Measurements from ENCODE around the gene LYRM4.
"Not testable (repeated sequence)": the region's sequence is repeated elsewhere in the genome, so short reads cannot be mapped to it uniquely, and the experiment has no call there.

Gene LYRM4

GRCh38 chr6:5121479-5121878, 139.3 kb downstream of the LYRM4 start:
- Histone ChIP-seq H3K9me3 (ENCODE audit: control insufficient read depth, low read length) (no peaks in the 10 kb centered on the region), H3K36me3 (ENCODE audit: control insufficient read depth, insufficient read depth, low read length) (no peaks in the 10 kb centered on the region), H3K4me3 (ENCODE audit: extremely low read depth, insufficient read depth, low read length, poor library complexity, severe bottlenecking) (no peak overlapping the region), H3K27ac (ENCODE audit: low read depth, low read length, severe bottlenecking) (no peak overlapping the region), H3K4me1 (ENCODE audit: control insufficient read depth, insufficient read depth, low read length, poor library complexity, severe bottlenecking) (peaks cover 12% of the 10 kb centered on the region)
- WGBS, 2 experiments (ENCODE audit: insufficient coverage in 2 of 2): 93 to 94% methylated on average over 5 of the region's 6 CpGs

- 95 to 97% methylated on average over 7 to 8 of the region's 8 CpGs for WGBS, 2 experiments (ENCODE audit: insufficient coverage in 2 of 2)
- H3K36me3 ChIP-seq (ENCODE audit: control insufficient read depth, insufficient read depth, low read length); H3K9me3 ChIP-seq (ENCODE audit: control insufficient read depth, low read length); H3K27ac ChIP-seq (ENCODE audit: low read depth, low read length, severe bottlenecking); H3K4me1 ChIP-seq (ENCODE audit: control insufficient read depth, insufficient read depth, low read length, poor library complexity, severe bottlenecking); H3K4me3 ChIP-seq (ENCODE audit: extremely low read depth, insufficient read depth, low read length, poor library complexity, severe bottlenecking): not testable (repeated sequence)
Measured at GRCh38 chr6:5120543-5120942, 140.2 kb downstream of the LYRM4 start.

- Histone ChIP-seq H3K27ac (ENCODE audit: low read depth, low read length, severe bottlenecking) (no peak overlapping the region), H3K4me3 (ENCODE audit: extremely low read depth, insufficient read depth, low read length, poor library complexity, severe bottlenecking) (no peak overlapping the region), H3K36me3 (ENCODE audit: control insufficient read depth, insufficient read depth, low read length) (no peaks in the 10 kb centered on the region), H3K4me1 (ENCODE audit: control insufficient read depth, insufficient read depth, low read length, poor library complexity, severe bottlenecking) (peaks cover 2% of the 10 kb centered on the region), H3K9me3 (ENCODE audit: control insufficient read depth, low read length) (no peaks in the 10 kb centered on the region)
- 91 to 98% methylated on average over 7 to 10 of the region's 10 CpGs for WGBS, 2 experiments (ENCODE audit: insufficient coverage in 2 of 2)
Measured at GRCh38 chr6:5120011-5120410, 140.7 kb downstream of the LYRM4 start.

DNA sequence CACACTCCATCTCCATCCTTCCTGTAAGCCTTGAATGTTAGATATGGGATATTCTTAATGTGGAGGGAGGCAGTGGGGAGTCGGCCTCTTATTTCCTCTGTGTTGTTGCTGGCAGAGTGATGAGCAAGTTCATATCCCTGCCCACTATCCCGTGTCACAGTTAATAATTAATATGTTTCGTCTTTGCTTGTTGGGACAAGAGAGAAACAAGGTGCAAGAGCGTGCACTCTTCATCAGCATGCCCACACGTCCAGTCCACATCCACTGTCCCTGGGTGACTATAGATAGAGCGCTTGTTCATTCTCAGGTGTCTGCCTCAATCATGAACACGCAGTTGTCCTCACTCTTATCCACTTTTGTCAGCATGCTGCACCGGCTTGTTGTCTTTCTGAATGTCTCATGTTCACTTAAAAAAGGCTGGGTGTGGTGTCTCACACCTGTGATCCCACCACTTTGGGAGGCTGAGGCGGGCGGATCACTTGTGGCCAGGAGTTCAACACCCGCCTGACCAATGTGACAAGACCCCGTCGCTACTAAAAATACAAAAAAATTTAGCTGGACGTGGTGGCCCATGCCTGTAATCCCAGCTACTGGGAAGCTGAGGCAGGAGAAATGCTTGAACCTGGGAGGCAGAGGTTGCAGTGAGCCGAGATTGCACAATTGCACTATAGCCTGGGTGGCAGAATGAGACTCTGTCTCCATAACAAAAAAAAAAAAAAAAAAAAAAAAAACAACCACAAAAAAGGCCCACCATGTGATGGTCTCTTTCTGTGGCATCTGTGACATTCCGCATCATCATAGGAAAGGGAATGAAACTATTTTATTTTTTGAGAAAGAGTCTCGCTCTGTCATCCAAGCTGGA, 141.4 kb downstream of the LYRM4 start:
- no peak overlapping the region for H3K27ac ChIP-seq (ENCODE audit: low read depth, low read length, severe bottlenecking)
- no peaks in the 10 kb centered on the region for H3K9me3 ChIP-seq (ENCODE audit: control insufficient read depth, low read length)
- H3K4me1 ChIP-seq (ENCODE audit: control insufficient read depth, insufficient read depth, low read length, poor library complexity, severe bottlenecking): no peaks in the 10 kb centered on the region
- 93 to 96% methylated on average over 9 to 13 of the region's 17 CpGs for WGBS, 2 experiments (ENCODE audit: insufficient coverage in 2 of 2)
- no peaks in the 10 kb centered on the region for H3K36me3 ChIP-seq (ENCODE audit: control insufficient read depth, insufficient read depth, low read length)
- H3K4me3 ChIP-seq (ENCODE audit: extremely low read depth, insufficient read depth, low read length, poor library complexity, severe bottlenecking): no peak overlapping the region

DNA sequence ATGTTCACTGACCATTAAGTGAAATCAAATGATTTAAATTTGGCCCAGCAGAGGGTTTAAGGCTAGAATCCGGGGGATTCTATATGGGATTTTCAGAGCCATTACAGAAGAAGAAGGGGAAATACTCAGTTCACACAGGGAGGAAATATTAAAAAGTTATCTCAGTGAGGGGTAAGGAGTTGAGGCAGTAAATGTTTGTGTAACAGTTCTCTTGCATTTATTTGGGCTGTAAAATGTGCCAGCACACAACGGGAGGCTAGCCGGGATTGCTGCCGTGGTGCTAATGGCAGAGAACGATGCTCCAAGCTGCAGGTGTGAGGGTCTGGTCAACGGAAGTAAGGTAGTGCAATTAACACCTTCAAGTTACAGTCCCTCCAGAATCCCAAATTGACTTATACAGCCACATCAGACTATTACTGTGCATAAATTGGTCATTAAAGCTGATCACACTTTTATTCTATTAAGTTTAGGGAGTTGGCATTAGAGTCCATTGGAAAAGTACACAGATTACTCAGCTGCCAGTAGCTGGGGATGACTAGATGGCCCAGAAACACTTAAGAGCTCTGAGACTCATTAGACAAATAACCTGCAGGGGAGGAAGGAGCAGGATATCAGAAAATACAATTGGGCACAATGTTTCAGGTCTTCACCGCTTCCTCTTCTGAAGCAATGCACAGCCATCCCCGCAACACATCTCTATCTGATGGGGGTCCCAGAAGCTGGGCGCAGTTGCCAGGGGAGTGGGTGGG, 144.3 kb downstream of the LYRM4 start:
- H3K4me3 ChIP-seq (ENCODE audit: extremely low read depth, insufficient read depth, low read length, poor library complexity, severe bottlenecking): no peak overlapping the region
- WGBS, 2 experiments (ENCODE audit: insufficient coverage in 2 of 2): 87 to 89% methylated on average over 4 to 6 of the region's 9 CpGs
- no peak overlapping the region for H3K27ac ChIP-seq (ENCODE audit: low read depth, low read length, severe bottlenecking)
- peaks cover 15% of the 10 kb centered on the region for H3K4me1 ChIP-seq (ENCODE audit: control insufficient read depth, insufficient read depth, low read length, poor library complexity, severe bottlenecking)
- no peaks in the 10 kb centered on the region for H3K36me3 ChIP-seq (ENCODE audit: control insufficient read depth, insufficient read depth, low read length)
- H3K9me3 ChIP-seq (ENCODE audit: control insufficient read depth, low read length): no peaks in the 10 kb centered on the region

DNA sequence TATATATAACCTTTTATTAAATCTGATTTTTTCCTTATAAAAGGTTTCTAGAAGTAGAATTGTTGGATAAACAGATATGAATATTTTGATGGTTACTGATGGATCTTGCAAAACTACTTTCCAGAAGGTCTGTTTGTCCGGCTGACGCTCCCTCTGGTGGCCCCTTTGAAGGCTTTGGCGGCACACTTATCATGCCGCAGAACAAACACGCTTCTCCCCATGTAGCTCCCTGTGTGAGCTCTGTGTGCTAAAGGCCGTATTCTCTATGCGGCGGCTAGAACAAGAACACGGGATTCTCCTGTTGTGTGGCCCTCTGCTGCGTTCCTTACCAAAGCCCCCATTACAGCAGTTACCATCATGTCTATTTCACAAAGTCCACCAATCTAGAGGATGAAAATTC, 145.6 kb downstream of the LYRM4 start:
- Histone ChIP-seq H3K9me3 (ENCODE audit: control insufficient read depth, low read length) (no peaks in the 10 kb centered on the region), H3K4me1 (ENCODE audit: control insufficient read depth, insufficient read depth, low read length, poor library complexity, severe bottlenecking) (peaks cover 15% of the 10 kb centered on the region), H3K27ac (ENCODE audit: low read depth, low read length, severe bottlenecking) (no peak overlapping the region), H3K4me3 (ENCODE audit: extremely low read depth, insufficient read depth, low read length, poor library complexity, severe bottlenecking) (no peak overlapping the region), H3K36me3 (ENCODE audit: control insufficient read depth, insufficient read depth, low read length) (peaks cover 6% of the 10 kb centered on the region)
- 89 to 96% methylated on average over 8 to 9 of the region's 10 CpGs for WGBS, 2 experiments (ENCODE audit: insufficient coverage in 2 of 2)

DNA sequence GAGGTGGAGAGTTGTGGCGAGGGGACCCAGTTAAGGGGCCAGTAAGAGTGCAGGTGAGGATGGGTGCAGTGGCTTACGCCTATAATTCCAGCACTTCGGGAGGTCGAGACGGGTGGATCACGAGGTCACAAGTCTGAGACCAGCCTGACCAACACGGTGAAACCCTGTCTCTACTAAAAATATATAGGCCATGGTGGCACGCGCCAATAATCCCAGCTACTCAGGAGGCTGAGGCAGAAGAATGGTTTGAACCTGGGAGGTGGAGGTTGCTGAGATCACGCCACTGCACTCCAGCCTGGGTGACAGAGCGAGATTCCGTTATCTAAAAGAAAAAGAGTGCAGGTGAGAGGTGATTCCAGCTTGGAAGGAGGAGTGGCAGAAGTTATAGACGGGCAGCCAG, 147.7 kb downstream of the LYRM4 start:
- Histone ChIP-seq H3K4me1 (ENCODE audit: control insufficient read depth, insufficient read depth, low read length, poor library complexity, severe bottlenecking) (peaks cover 15% of the 10 kb centered on the region), H3K27ac (ENCODE audit: low read depth, low read length, severe bottlenecking) (no peak overlapping the region), H3K36me3 (ENCODE audit: control insufficient read depth, insufficient read depth, low read length) (peaks cover 6% of the 10 kb centered on the region), H3K9me3 (ENCODE audit: control insufficient read depth, low read length) (no peaks in the 10 kb centered on the region), H3K4me3 (ENCODE audit: extremely low read depth, insufficient read depth, low read length, poor library complexity, severe bottlenecking) (no peak overlapping the region)
- WGBS, 2 experiments (ENCODE audit: insufficient coverage in 2 of 2): 92% methylated on average over 12 to 13 of the region's 13 CpGs

- Histone ChIP-seq H3K9me3 (ENCODE audit: control insufficient read depth, low read length) (no peaks in the 10 kb centered on the region), H3K4me3 (ENCODE audit: extremely low read depth, insufficient read depth, low read length, poor library complexity, severe bottlenecking) (no peak overlapping the region), H3K36me3 (ENCODE audit: control insufficient read depth, insufficient read depth, low read length) (peaks cover 6% of the 10 kb centered on the region), H3K27ac (ENCODE audit: low read depth, low read length, severe bottlenecking) (peak overlapping the region; percentile 29), H3K4me1 (ENCODE audit: control insufficient read depth, insufficient read depth, low read length, poor library complexity, severe bottlenecking) (peaks cover 15% of the 10 kb centered on the region)
- WGBS, 2 experiments (ENCODE audit: insufficient coverage in 2 of 2): 81 to 93% methylated on average over 10 to 17 of the region's 17 CpGs
Measured at GRCh38 chr6:5112066-5112799, 148.5 kb downstream of the LYRM4 start.

GRCh38 chr6:5111626-5112025, 149.1 kb downstream of the LYRM4 start:
- Histone ChIP-seq H3K4me1 (ENCODE audit: control insufficient read depth, insufficient read depth, low read length, poor library complexity, severe bottlenecking) (peaks cover 15% of the 10 kb centered on the region), H3K4me3 (ENCODE audit: extremely low read depth, insufficient read depth, low read length, poor library complexity, severe bottlenecking) (no peak overlapping the region), H3K9me3 (ENCODE audit: control insufficient read depth, low read length) (no peaks in the 10 kb centered on the region), H3K27ac (ENCODE audit: low read depth, low read length, severe bottlenecking) (no peak overlapping the region), H3K36me3 (ENCODE audit: control insufficient read depth, insufficient read depth, low read length) (peaks cover 6% of the 10 kb centered on the region)
- 93% methylated on average over 7 of the region's 7 CpGs for WGBS, 2 experiments (ENCODE audit: insufficient coverage in 2 of 2)

DNA sequence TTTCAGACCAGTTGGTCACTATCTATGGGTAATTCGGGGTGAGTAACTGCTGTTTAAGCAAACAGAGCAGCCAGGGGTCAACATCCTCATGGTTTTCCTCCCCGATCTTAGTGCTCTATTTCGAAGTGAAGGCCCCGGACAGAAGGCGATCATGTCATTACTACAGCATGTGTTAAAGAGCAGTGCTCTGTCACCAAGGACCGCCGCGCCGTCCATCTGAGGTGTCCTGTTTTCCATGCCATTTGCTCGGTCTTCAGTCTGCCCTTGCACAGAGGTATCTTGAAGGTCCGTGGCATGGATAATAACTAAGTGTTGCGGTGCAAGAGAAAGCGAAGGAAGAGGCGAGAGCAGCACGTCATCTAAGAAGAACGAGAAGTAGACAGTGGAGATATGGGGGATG, 150.5 kb downstream of the LYRM4 start:
- no peaks in the 10 kb centered on the region for H3K9me3 ChIP-seq (ENCODE audit: control insufficient read depth, low read length)
- H3K27ac ChIP-seq (ENCODE audit: low read depth, low read length, severe bottlenecking): no peak overlapping the region
- WGBS, 2 experiments (ENCODE audit: insufficient coverage in 2 of 2): 90 to 91% methylated on average over 14 to 16 of the region's 16 CpGs
- no peak overlapping the region for H3K4me3 ChIP-seq (ENCODE audit: extremely low read depth, insufficient read depth, low read length, poor library complexity, severe bottlenecking)
- peaks cover 15% of the 10 kb centered on the region for H3K4me1 ChIP-seq (ENCODE audit: control insufficient read depth, insufficient read depth, low read length, poor library complexity, severe bottlenecking)
- peaks cover 6% of the 10 kb centered on the region for H3K36me3 ChIP-seq (ENCODE audit: control insufficient read depth, insufficient read depth, low read length)

Data from mesodermal cell (in vitro differentiated cells).